ENCODE results near the gene CKM. TPM values are rescaled to one million over a fixed set of nuclear protein-coding genes. Genes with fewer than 3 reads are reported as not detected.
A peak's percentile ranks its signal among the peaks of the same experiment; 100 is the strongest.
"Not testable (repeated sequence)": the region's sequence is repeated elsewhere in the genome, so short reads cannot be mapped to it uniquely, and the experiment has no call there.

The CKM gene
- total RNA-seq, 1 donor from 2014 or later: not detected

DNA sequence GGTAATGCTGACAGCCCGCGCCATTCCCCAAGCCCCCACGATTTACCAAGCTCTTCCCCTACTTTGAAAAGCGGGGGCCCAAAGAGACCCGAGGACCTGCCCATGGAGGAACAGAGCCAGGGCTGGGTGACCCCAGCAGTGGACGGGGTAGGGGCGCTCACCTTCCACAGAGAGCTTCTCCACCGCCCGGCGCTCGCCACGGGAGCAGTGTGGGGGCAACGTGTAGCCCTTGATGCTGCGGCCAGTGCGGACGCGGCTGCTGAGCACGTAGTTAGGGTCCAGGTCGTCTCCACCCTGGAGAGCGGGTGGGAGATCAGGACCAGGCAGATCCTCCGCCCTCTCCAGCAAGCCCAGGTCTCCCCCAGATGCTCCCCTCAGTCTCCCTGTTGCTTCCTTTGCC lies 7.4 kb downstream of the CKM start:
- H3K9me3 Mint-ChIP-seq: no peaks in the 10 kb centered on the region
- H2AFZ ChIP-seq (replicated peaks): no peak overlapping the region
- no peak overlapping the region for H3K4me3 ChIP-seq
- no peak overlapping the region for H3K9ac ChIP-seq
- TF ChIP-seq EZH2phosphoT487 (IDR thresholded peaks at IDR 0.05): no peak
- no peak for TF ChIP-seq EZH2 (IDR thresholded peaks at IDR 0.05)
- TF ChIP-seq, protein P1, sequence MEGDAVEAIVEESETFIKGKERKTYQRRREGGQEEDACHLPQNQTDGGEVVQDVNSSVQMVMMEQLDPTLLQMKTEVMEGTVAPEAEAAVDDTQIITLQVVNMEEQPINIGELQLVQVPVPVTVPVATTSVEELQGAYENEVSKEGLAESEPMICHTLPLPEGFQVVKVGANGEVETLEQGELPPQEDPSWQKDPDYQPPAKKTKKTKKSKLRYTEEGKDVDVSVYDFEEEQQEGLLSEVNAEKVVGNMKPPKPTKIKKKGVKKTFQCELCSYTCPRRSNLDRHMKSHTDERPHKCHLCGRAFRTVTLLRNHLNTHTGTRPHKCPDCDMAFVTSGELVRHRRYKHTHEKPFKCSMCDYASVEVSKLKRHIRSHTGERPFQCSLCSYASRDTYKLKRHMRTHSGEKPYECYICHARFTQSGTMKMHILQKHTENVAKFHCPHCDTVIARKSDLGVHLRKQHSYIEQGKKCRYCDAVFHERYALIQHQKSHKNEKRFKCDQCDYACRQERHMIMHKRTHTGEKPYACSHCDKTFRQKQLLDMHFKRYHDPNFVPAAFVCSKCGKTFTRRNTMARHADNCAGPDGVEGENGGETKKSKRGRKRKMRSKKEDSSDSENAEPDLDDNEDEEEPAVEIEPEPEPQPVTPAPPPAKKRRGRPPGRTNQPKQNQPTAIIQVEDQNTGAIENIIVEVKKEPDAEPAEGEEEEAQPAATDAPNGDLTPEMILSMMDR (IDR thresholded peaks at IDR 0.05): no peak
- no peaks in the 10 kb centered on the region for H3K36me3 Mint-ChIP-seq
- H4K20me1 ChIP-seq (ENCODE audit: low read depth): no peaks in the 10 kb centered on the region
- peaks cover 63% of the 10 kb centered on the region for H3K27me3 ChIP-seq
- H3K4me3 Mint-ChIP-seq: no peak overlapping the region
- H3K9me3 ChIP-seq (ENCODE audit: low read depth): no peaks in the 10 kb centered on the region
- H3K36me3 ChIP-seq: no peaks in the 10 kb centered on the region
- H3F3A ChIP-seq (ENCODE audit: low read depth): no peaks in the 10 kb centered on the region
- peaks cover 2% of the 10 kb centered on the region for H3K4me1 Mint-ChIP-seq
- no peak overlapping the region for H3K4me2 ChIP-seq
- no peaks in the 10 kb centered on the region for H3K4me1 ChIP-seq
- H3K27ac Mint-ChIP-seq: no peak overlapping the region
- DNase-seq (ENCODE audit: low spot score): no peak
- H3K27me3 Mint-ChIP-seq (ENCODE audit: insufficient read depth, low read depth): peaks cover 15% of the 10 kb centered on the region
- H3K27ac ChIP-seq: no peak overlapping the region
- no peaks in the 10 kb centered on the region for H3K79me2 ChIP-seq (ENCODE audit: low read depth)

DNA sequence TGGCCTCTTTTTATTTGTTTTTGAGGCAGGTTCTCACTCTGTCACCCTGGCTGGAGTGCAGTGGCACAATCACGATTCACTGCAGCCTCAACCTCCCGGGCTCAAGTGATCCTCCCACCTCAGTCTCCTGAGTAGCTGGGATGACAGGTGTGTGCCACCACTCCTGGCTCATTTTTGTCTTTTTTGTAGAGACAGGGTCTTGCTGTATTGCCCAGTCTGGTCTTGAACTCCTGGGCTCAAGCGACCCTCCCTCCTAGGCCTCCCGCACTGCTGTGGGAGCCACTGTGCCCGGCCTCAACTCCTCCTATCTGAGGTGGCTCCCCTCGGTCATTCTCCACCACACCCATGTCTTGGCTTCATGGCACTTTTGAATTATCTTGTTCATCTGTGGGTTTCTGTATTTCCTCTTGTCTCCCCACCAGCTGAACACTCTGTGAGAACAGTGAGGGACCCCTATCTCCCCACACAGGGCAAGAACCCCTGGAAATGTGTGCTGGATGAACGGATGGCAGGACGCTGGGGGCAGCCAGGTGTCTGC lies 7.9 kb downstream of the CKM start:
- H4K20me1 ChIP-seq (ENCODE audit: low read depth): no peaks in the 10 kb centered on the region
- H3F3A ChIP-seq (ENCODE audit: low read depth): no peaks in the 10 kb centered on the region
- H3K4me3 Mint-ChIP-seq: no peak overlapping the region
- H3K9me3 Mint-ChIP-seq: no peaks in the 10 kb centered on the region
- no peak for TF ChIP-seq EZH2 (IDR thresholded peaks at IDR 0.05)
- no peak for TF ChIP-seq EZH2phosphoT487 (IDR thresholded peaks at IDR 0.05)
- TF ChIP-seq, protein P1 (IDR thresholded peaks at IDR 0.05): no peak
- no peak overlapping the region for H2AFZ ChIP-seq (replicated peaks)
- H3K4me1 ChIP-seq: no peaks in the 10 kb centered on the region
- H3K27me3 ChIP-seq: peaks cover 63% of the 10 kb centered on the region
- H3K27ac Mint-ChIP-seq: no peak overlapping the region
- no peaks in the 10 kb centered on the region for H3K9me3 ChIP-seq (ENCODE audit: low read depth)
- no peak overlapping the region for H3K27ac ChIP-seq
- H3K4me2 ChIP-seq: no peak overlapping the region
- no peak overlapping the region for H3K9ac ChIP-seq
- H3K36me3 Mint-ChIP-seq: no peaks in the 10 kb centered on the region
- H3K36me3 ChIP-seq: no peaks in the 10 kb centered on the region
- DNase-seq (ENCODE audit: low spot score): no peak
- H3K4me1 Mint-ChIP-seq: peaks cover 2% of the 10 kb centered on the region
- no peak overlapping the region for H3K4me3 ChIP-seq
- no peaks in the 10 kb centered on the region for H3K79me2 ChIP-seq (ENCODE audit: low read depth)
- peaks cover 15% of the 10 kb centered on the region for H3K27me3 Mint-ChIP-seq (ENCODE audit: insufficient read depth, low read depth)

- H3K27me3 ChIP-seq: peaks cover 45% of the 10 kb centered on the region
- not testable (repeated sequence) for H3K4me1 Mint-ChIP-seq; H3K36me3 Mint-ChIP-seq; H3K9me3 ChIP-seq (ENCODE audit: low read depth); H3K4me3 ChIP-seq; DNase-seq (ENCODE audit: low spot score); H3K36me3 ChIP-seq; H2AFZ ChIP-seq (replicated peaks); H3K79me2 ChIP-seq (ENCODE audit: low read depth); H3K9ac ChIP-seq; H4K20me1 ChIP-seq (ENCODE audit: low read depth); H3K4me3 Mint-ChIP-seq; H3K9me3 Mint-ChIP-seq; H3K4me2 ChIP-seq; H3K27me3 Mint-ChIP-seq (ENCODE audit: insufficient read depth, low read depth); H3K27ac ChIP-seq; H3K4me1 ChIP-seq; H3F3A ChIP-seq (ENCODE audit: low read depth); H3K27ac Mint-ChIP-seq
These were observed 10.4 kb downstream of the CKM start for GRCh38 chr19:45312285-45312684.

GRCh38 chr19:45311621-45312020 lies 11.1 kb downstream of the CKM start:
- no peak for DNase-seq (ENCODE audit: low spot score)

DNA sequence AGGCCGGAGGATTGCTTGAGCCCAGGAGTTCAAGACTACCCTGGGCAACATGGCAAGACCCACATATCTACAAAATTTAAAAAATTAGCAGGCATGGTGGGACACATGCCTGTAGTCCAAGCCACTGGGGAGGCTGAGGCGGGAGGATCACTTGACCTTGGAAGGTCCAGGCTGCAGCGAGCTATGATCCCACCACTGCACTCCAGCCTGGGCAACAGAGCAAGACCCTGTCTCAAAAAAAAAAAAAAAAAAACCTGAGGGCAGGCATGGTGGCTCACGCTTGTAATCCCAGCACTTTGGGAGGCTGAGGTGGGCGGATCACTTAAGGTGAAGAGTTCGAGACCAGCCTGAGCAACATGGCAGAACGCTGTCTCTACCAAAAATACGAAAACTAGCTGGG lies 13.4 kb downstream of the CKM start:
- not testable (repeated sequence) for DNase-seq (ENCODE audit: low spot score); H4K20me1 ChIP-seq (ENCODE audit: low read depth); H3K27ac ChIP-seq; H3K36me3 ChIP-seq; H3K4me1 Mint-ChIP-seq; H3K4me3 ChIP-seq; H3K9me3 Mint-ChIP-seq; H3K9ac ChIP-seq; H3K27ac Mint-ChIP-seq; H2AFZ ChIP-seq (replicated peaks); H3K9me3 ChIP-seq (ENCODE audit: low read depth); H3K79me2 ChIP-seq (ENCODE audit: low read depth); H3K36me3 Mint-ChIP-seq; H3K4me1 ChIP-seq; H3K4me3 Mint-ChIP-seq; H3K4me2 ChIP-seq
- peaks cover 17% of the 10 kb centered on the region for H3F3A ChIP-seq (ENCODE audit: low read depth)
- H3K27me3 ChIP-seq: peaks cover 15% of the 10 kb centered on the region
- H3K27me3 Mint-ChIP-seq (ENCODE audit: insufficient read depth, low read depth): peaks cover 14% of the 10 kb centered on the region

More at GRCh38 chr19:45311621-45312020, 11.1 kb downstream of the CKM start:
- H4K20me1 ChIP-seq (ENCODE audit: low read depth): no peaks in the 10 kb centered on the region
- H3K27ac Mint-ChIP-seq: no peak overlapping the region
- peaks cover 5% of the 10 kb centered on the region for H3F3A ChIP-seq (ENCODE audit: low read depth)
- peaks cover 5% of the 10 kb centered on the region for H3K27me3 Mint-ChIP-seq (ENCODE audit: insufficient read depth, low read depth)
- TF ChIP-seq EZH2phosphoT487 (IDR thresholded peaks at IDR 0.05): no peak
- no peak for TF ChIP-seq EZH2 (IDR thresholded peaks at IDR 0.05)
- TF ChIP-seq, protein P1 (IDR thresholded peaks at IDR 0.05): no peak
- no peaks in the 10 kb centered on the region for H3K9me3 Mint-ChIP-seq
- H3K4me3 Mint-ChIP-seq: peak overlapping the region; percentile 48
- H3K27ac ChIP-seq: no peak overlapping the region
- H3K4me3 ChIP-seq: no peak overlapping the region
- no peak overlapping the region for H3K4me2 ChIP-seq
- H3K27me3 ChIP-seq: peaks cover 38% of the 10 kb centered on the region
- H3K4me1 ChIP-seq: no peaks in the 10 kb centered on the region
- no peaks in the 10 kb centered on the region for H3K36me3 ChIP-seq
- H3K36me3 Mint-ChIP-seq: no peaks in the 10 kb centered on the region
- H2AFZ ChIP-seq (replicated peaks): no peak overlapping the region
- H3K9ac ChIP-seq: no peak overlapping the region
- no peaks in the 10 kb centered on the region for H3K4me1 Mint-ChIP-seq
- H3K9me3 ChIP-seq (ENCODE audit: low read depth): no peaks in the 10 kb centered on the region
- H3K79me2 ChIP-seq (ENCODE audit: low read depth): no peaks in the 10 kb centered on the region

Data from neural progenitor cell (in vitro differentiated cells).